GM10266 (cell line): Measurements from ENCODE around the gene KRTAP15-1.
A peak's percentile ranks its signal among the peaks of the same experiment; 100 is the strongest.

Source experiments
- DNase-seq: peaks from one replicate; pipeline ENCODE4 v3.0.0; 2012; ENCODE audit errors: extremely low spot score
- CTCF ChIP-seq: IDR thresholded peaks from 2 replicates; pipeline ENCODE4 v1.5.1; 2012; ENCODE audit warnings: mild to moderate bottlenecking, low read depth; ENCODE audit not compliant: control insufficient read depth, insufficient read depth; ENCODE audit errors: missing control alignments

Gene KRTAP15-1

GRCh38 chr21:30430170-30430655, 9.9 kb upstream of the KRTAP15-1 start, which contains the start of gene KRTAP13-4:
Gene KRTAP13-4, plus strand, starts transcription at chr21:30430220. Its CDS starts 56 bp downstream, at chr21:30430276.
- no peak for TF ChIP-seq CTCF

GRCh38 chr21:30434033-30434631, 5.9 kb upstream of the KRTAP15-1 start:
- peak; percentile 17 for TF ChIP-seq CTCF
- DNase-seq: no peak

More at GRCh38 chr21:30430170-30430655, 9.9 kb upstream of the KRTAP15-1 start, which contains the start of gene KRTAP13-4:
- no peak for DNase-seq

GRCh38 chr21:30437010-30437565, 3.0 kb upstream of the KRTAP15-1 start:
- DNase-seq: no peak
- no peak for TF ChIP-seq CTCF

GRCh38 chr21:30443226-30443625, 3.2 kb downstream of the KRTAP15-1 start:
- no peak for TF ChIP-seq CTCF

GRCh38 chr21:30444204-30444603, 4.1 kb downstream of the KRTAP15-1 start:
- TF ChIP-seq CTCF: no peak
- DNase-seq: no peak

More at GRCh38 chr21:30443226-30443625, 3.2 kb downstream of the KRTAP15-1 start:
- DNase-seq: no peak

- DNase-seq: no peak
- TF ChIP-seq CTCF: no peak
These were observed 7.0 kb downstream of the KRTAP15-1 start for GRCh38 chr21:30447056-30447455.

GRCh38 chr21:30448514-30448913, 8.4 kb downstream of the KRTAP15-1 start:
- DNase-seq: no peak
- TF ChIP-seq CTCF: no peak
